ENCODE data around the gene RPN1. TPM values are rescaled to one million over a fixed set of nuclear protein-coding genes. Genes with fewer than 3 reads are reported as not detected.
"Not testable (repeated sequence)": the region's sequence is repeated elsewhere in the genome, so short reads cannot be mapped to it uniquely, and the experiment has no call there.

RPN1 gene
- 100 to 1,000 TPM in 1 of 3 donors, 10 to 100 TPM in 2; 87.8 to 130 (median 92.0) TPM for polyA plus RNA-seq

GRCh38 chr3:128650096-128651050, at the start of gene RPN1:
Gene RPN1 (minus strand): TSS chr3:128650818. CDS start chr3:128650800, 18 bp downstream.
- peak within 1 kb of the TSS; percentile 92 for H3K27ac ChIP-seq (ENCODE audit: low read depth, low read length)
- 0 to 1% (median 0%) methylated on average over 75 to 96 of the region's 96 CpGs for WGBS, 3 donors

- no peak overlapping the region for H3K27ac ChIP-seq (ENCODE audit: low read depth, low read length)
- 2% methylated on average over 47 to 53 of the region's 53 CpGs for WGBS, 3 donors
These were observed 47.8 kb upstream of the RPN1 start for GRCh38 chr3:128698211-128699047.

- 61 to 96% (median 71%) methylated on average over 8 of the region's 8 CpGs for WGBS, 3 donors
- no peak overlapping the region for H3K27ac ChIP-seq (ENCODE audit: low read depth, low read length)
These were observed 46.7 kb upstream of the RPN1 start for GRCh38 chr3:128697341-128697740.

- WGBS, 3 donors, result 0 to 69% (median 43%) methylated on average over 2 of the region's 2 CpGs
These were observed 43.1 kb upstream of the RPN1 start for GRCh38 chr3:128693696-128694095.

GRCh38 chr3:128689060-128689459, 38.4 kb upstream of the RPN1 start:
- H3K27ac ChIP-seq (ENCODE audit: low read depth, low read length), result no peak overlapping the region
- WGBS, 3 donors, result 90 to 93% (median 93%) methylated on average over 5 of the region's 5 CpGs

More at GRCh38 chr3:128693696-128694095, 43.1 kb upstream of the RPN1 start:
- H3K27ac ChIP-seq (ENCODE audit: low read depth, low read length), result no peak overlapping the region

- WGBS, 3 donors, result 90 to 95% (median 92%) methylated on average over 8 of the region's 8 CpGs
- no peak overlapping the region for H3K27ac ChIP-seq (ENCODE audit: low read depth, low read length)
These were observed 35.8 kb upstream of the RPN1 start for GRCh38 chr3:128686465-128686864.

- no peak overlapping the region for H3K27ac ChIP-seq (ENCODE audit: low read depth, low read length)
- 91 to 95% (median 92%) methylated on average over 11 of the region's 11 CpGs for WGBS, 3 donors
These were observed 34.5 kb upstream of the RPN1 start for GRCh38 chr3:128684986-128685726.

- H3K27ac ChIP-seq (ENCODE audit: low read depth, low read length), result no peak overlapping the region
- 45 to 73% (median 46%) methylated on average over 3 of the region's 3 CpGs for WGBS, 3 donors
These were observed 33.3 kb upstream of the RPN1 start for GRCh38 chr3:128683957-128684356.

GRCh38 chr3:128681369-128681829, 30.8 kb upstream of the RPN1 start:
- WGBS, 3 donors, result 34 to 40% (median 38%) methylated on average over 9 of the region's 9 CpGs
- peak overlapping the region; percentile 66 for H3K27ac ChIP-seq (ENCODE audit: low read depth, low read length)

- peak overlapping the region; percentile 66 for H3K27ac ChIP-seq (ENCODE audit: low read depth, low read length)
- 0 to 1% (median 1%) methylated on average over 65 to 67 of the region's 67 CpGs for WGBS, 3 donors
These were observed 30.2 kb upstream of the RPN1 start for GRCh38 chr3:128680603-128681368.

GRCh38 chr3:128679338-128679737, 28.7 kb upstream of the RPN1 start:
- 96 to 97% (median 96%) methylated on average over 2 of the region's 2 CpGs for WGBS, 3 donors
- H3K27ac ChIP-seq (ENCODE audit: low read depth, low read length), result no peak overlapping the region

- WGBS, 3 donors, result 69 to 73% (median 71%) methylated on average over 4 of the region's 4 CpGs
- not testable (repeated sequence) for H3K27ac ChIP-seq (ENCODE audit: low read depth, low read length)
These were observed 25.2 kb upstream of the RPN1 start for GRCh38 chr3:128675802-128676201.

GRCh38 chr3:128674161-128674784, 23.7 kb upstream of the RPN1 start:
- WGBS, 3 donors, result 70 to 93% (median 74%) methylated on average over 10 of the region's 10 CpGs
- no peak overlapping the region for H3K27ac ChIP-seq (ENCODE audit: low read depth, low read length)

GRCh38 chr3:128667641-128668040, 17.0 kb upstream of the RPN1 start:
- H3K27ac ChIP-seq (ENCODE audit: low read depth, low read length), result no peak overlapping the region
- 87 to 94% (median 87%) methylated on average over 3 of the region's 3 CpGs for WGBS, 3 donors

GRCh38 chr3:128665362-128666021, 14.9 kb upstream of the RPN1 start:
- no peak overlapping the region for H3K27ac ChIP-seq (ENCODE audit: low read depth, low read length)
- 64 to 71% (median 66%) methylated on average over 10 to 11 of the region's 11 CpGs for WGBS, 3 donors

- WGBS, 3 donors, result 68 to 81% (median 75%) methylated on average over 4 of the region's 4 CpGs
- no peak overlapping the region for H3K27ac ChIP-seq (ENCODE audit: low read depth, low read length)
These were observed 12.5 kb upstream of the RPN1 start for GRCh38 chr3:128663151-128663550.

- 61 to 80% (median 64%) methylated on average over 3 of the region's 3 CpGs for WGBS, 3 donors
- no peak overlapping the region for H3K27ac ChIP-seq (ENCODE audit: low read depth, low read length)
These were observed 4.9 kb upstream of the RPN1 start for GRCh38 chr3:128655531-128655930.
